ENCODE data around the gene ICA1.

GRCh38 chr7:8201846-8202441 lies 60.0 kb downstream of the ICA1 start:
- TF ChIP-seq CTCF (IDR thresholded peaks at IDR 0.05; ENCODE audit: extremely low read depth in 1 of 2, insufficient read depth in 1 of 2, low read depth in 1 of 2, low read length in 2 of 2): no peak
- TF ChIP-seq POLR2A (IDR thresholded peaks at IDR 0.05; ENCODE audit: low read depth, low read length): no peak
- TF ChIP-seq, protein P1, sequence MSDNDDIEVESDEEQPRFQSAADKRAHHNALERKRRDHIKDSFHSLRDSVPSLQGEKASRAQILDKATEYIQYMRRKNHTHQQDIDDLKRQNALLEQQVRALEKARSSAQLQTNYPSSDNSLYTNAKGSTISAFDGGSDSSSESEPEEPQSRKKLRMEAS (IDR thresholded peaks at IDR 0.05; ENCODE audit: insufficient read depth, insufficient read length): no peak
- no peak for TF ChIP-seq POLR2AphosphoS5 (IDR thresholded peaks at IDR 0.05; ENCODE audit: insufficient read depth, low read depth, low read length)
- TF ChIP-seq EZH2 (IDR thresholded peaks at IDR 0.05; ENCODE audit: borderline replicate concordance, low read depth, low read length, severe bottlenecking): no peak
- TF ChIP-seq MYC (IDR thresholded peaks at IDR 0.05; ENCODE audit: low read depth, low read length): no peak
- TF ChIP-seq JUN (IDR thresholded peaks at IDR 0.05; ENCODE audit: borderline replicate concordance, insufficient read depth, insufficient read length, low read depth): no peak

All from endothelial cell of umbilical vein (primary cell).